ENCODE results near the gene DHCR24.

The DHCR24 gene

GRCh38 chr1:54800899-54801759 is 85.9 kb downstream of the DHCR24 start, which contains the start of gene TTC22:
Gene TTC22 (minus strand): TSS chr1:54801323. CDS start chr1:54801163, 160 bp downstream.
- no peak for DNase-seq (ENCODE audit: low read depth)

DNA sequence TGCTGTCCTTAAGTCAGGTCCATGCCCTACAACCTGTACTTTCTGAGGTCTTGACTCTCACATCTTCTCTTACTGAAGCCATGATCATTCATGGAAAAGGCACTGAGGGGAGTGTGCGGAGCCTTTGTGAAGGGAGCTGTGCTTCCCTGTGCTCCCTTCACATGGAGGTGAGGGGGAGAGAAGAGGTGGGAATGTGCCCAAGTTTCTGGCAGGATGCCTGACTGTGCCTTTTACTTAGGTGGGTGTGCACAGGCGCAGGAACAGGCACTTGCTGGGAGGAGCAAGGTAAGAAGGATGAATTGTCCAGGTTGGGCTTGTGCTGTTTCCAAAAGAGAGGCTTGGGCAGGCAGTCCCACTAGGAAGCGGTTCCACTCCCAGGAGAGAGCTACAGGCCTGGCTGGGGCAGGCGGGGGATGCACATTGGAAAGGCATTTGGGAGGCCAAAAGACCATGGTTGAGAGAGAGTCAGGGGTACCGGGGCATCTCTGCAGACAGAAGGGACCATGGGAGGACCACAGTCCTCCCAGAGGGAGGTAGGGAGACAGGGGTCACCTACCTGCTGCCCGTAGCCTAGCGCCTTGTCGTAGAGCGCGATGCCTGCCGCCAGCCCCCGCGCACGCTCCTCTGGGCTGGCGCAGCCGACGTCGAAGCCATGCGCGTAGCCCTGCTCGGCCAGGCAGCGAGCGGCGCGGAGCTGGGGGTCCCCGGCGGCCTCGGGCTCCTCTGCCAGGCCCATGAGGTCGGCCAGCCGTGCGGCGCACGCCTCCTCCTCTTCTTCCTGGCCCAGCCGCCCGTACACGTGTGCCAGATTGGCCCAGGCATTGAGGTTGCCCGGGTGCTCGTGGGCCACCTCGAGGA is 86.7 kb downstream of the DHCR24 start:
- no peak for DNase-seq (ENCODE audit: low read depth)

Data from amniotic epithelial cell (primary cell).